ENCODE data around the gene SETD7.

DNA sequence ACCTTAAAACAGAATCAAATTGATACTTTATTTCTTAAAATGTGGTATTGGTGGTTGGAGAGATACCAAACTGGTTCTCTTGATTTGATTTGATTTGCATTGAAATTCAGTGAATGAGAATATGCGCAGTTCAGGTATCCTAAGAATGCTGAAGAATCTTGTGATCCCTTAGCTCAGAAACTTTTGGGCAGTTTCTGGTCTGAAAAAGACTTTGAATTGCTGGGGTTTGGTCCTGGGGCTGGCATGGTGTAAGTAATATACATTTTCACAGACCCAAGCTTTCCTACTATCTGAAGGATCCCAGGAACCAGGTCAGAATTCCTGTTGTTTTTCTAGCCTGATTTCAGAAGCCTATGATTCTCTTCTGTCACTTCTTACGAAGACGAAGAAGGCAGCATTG is 95.5 kb downstream of the SETD7 start:
- no peak for TF ChIP-seq CTCF (conservative IDR thresholded peaks at IDR 0.05 in 1 of 2, IDR thresholded peaks at IDR 0.05 in 1 of 2; ENCODE audit: extremely low read depth in 1 of 2, insufficient read depth in 1 of 2, low read depth in 1 of 2, low read length in 2 of 2)
- TF ChIP-seq EZH2 (IDR thresholded peaks at IDR 0.05; ENCODE audit: borderline replicate concordance, low read length) = no peak
